ENCODE measurements around the gene EYS.

- TF ChIP-seq POLR2A (IDR thresholded peaks at IDR 0.05; ENCODE audit: control extremely low read depth in 1 of 2, low read depth in 2 of 2, low read length in 2 of 2) (no peak), CTCF (IDR thresholded peaks at IDR 0.05; ENCODE audit: control extremely low read depth in 1 of 3, insufficient read depth in 1 of 3, low read depth in 1 of 3, low read length in 3 of 3) (no peak), USF2 (IDR thresholded peaks at IDR 0.05; ENCODE audit: low read length) (no peak), GABPA (IDR thresholded peaks at IDR 0.05; ENCODE audit: borderline replicate concordance, insufficient read depth, low read length) (no peak), EGR1 (IDR thresholded peaks at IDR 0.05; ENCODE audit: borderline replicate concordance, low read depth, low read length) (no peak), RBBP5 (IDR thresholded peaks at IDR 0.05; ENCODE audit: borderline replicate concordance, low read depth, low read length) (no peak), E2F6 (IDR thresholded peaks at IDR 0.05) (no peak), RAD21 (IDR thresholded peaks at IDR 0.05 in 1 of 2, conservative IDR thresholded peaks at IDR 0.05 in 1 of 2; ENCODE audit: low read depth in 2 of 2, low read length in 2 of 2) (no peak)
These were observed 889.5 kb downstream of the EYS start for GRCh38 chr6:64817525-64817924.

All from H1 (cell line).